GM18951 (cell line): ENCODE measurements around the gene TCFL5.

Experiments
- POLR2A ChIP-seq: IDR thresholded peaks from 4 replicates; pipeline ENCODE4 v1.6.1; 2011; ENCODE audit warnings: mild to moderate bottlenecking; ENCODE audit not compliant: insufficient read length, insufficient read depth; ENCODE audit errors: extremely low read depth
- in situ Hi-C: fragments of 300-500 bp; cut with MboI; formaldehyde crosslinking; loops from one replicate; pipeline ENCODE4 v1.12.0; 2022; ENCODE audit warnings: low sequenced_read_pairs, mixed read lengths, inconsistent platforms; ENCODE audit not compliant: unreplicated experiment

The TCFL5 gene

DNA sequence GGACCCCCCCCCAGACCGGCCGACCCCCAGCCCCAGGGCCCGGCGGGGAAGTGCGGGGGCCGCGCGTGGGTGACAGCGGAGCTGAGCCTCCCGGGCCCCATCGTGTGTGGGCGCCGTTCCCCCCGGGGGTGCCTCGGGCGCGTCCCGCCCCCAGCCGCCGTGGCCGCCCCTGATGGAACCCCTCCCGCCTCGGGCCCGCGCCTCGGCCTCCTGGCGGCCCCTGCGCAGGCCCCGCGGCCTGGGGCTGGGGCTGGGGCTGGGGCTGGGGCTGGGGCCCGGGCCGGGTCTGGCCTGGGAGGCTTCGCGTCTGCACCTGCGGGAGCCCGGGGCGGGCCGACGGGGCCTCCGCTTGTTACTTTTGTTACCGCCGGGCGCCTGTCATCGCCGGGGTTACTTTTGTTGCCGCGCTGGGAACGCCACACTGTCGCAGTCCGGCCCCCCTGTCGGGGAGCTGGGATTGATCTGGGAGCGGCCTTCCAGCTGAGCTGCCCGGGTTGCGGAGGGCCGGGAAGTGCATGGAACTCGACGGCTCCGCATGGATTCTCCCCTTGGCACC, 56.4 kb downstream of the TCFL5 start:
- in situ Hi-C loops = no loop called here
- TF ChIP-seq POLR2A = no peak

DNA sequence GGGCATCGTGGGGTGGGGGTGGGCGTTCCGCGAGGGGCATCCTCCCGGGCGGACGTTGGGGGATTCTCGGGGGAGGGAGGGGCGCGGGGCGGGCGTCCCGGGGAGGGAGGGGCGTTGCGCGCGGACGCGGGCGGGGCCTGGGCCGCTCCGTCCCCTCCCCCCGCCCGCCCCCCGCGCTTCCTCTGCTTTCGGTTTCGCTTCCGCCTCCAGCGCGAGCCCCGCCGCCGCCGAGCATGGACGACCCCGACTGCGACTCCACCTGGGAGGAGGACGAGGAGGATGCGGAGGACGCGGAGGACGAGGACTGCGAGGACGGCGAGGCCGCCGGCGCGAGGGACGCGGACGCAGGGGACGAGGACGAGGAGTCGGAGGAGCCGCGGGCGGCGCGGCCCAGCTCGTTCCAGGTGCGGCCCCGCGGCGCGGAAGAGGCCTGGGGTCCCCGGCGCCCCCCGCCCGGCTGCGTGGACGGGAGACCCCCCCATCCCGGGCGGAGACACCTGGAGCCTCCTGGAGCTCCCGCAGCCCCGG, 56.9 kb downstream of the TCFL5 start, which contains the start of gene OGFR:
OGFR (plus strand) TSS at position 209 of the 528 bp plus-strand sequence; CDS start at position 234, 25 bp downstream.
- in situ Hi-C loops = no loop called here
- TF ChIP-seq POLR2A = peak; percentile 84

DNA sequence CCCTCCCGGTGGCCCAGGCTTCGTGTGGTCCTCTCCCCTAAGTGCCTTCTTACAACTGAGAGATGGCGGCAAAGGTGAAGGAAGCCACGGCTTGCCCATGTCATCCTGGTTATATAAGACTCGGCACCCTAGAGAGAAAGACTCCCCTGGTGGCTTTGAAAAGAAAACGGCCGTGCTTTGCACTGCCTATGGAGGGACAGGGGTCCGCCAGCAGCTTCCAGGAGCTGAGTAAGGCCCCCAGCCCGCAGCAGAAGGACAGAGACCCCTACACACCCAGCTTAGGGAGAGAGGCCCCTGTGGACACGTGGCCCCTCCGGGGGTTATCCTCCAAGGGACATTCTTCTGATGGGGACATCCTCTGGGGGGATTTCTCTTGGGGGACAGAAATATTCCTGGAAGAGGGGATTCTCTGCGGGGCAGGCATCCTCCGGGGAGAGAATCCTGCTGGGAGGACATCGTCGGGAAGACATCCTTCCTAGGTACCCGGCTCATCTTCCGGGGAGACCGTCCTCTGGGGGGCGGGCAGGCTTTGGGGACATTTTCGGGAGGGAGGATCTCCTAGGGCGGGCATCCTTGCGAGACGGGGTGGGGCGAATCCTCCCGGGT, 57.5 kb downstream of the TCFL5 start:
- in situ Hi-C loops = no loop called here

DNA sequence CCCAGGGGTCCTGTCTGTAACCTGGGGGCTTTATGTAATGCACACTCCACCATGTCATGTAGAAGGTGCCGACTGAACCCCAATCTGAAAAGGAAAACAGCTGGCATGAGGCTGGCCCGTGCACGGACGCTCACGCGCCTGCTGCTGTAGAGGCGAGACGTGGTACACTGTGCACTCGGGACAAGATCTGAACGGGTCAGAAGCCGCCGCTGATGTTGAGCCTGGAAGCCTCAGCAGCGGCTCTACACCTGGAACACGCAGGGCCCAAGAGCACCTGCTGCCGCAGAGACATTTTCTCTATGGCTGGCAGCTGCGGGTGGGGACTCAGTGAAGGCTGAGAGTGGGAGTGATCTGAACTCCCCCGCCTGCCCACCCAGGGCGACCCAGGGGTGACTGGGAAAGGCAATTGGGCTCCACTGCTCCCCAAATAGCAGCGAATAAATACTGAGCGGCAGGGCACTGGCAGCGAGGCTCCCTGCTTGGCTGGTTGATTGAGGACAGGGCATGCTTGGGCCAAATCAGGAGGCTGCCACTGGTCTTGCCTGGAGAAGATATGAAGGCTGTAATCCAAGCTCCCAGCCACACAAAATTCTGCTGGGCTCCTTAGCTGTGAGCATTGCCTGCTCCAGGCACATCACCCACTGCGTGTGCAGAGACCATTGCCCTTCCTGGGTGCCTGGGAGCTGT, 59.5 kb downstream of the TCFL5 start:
- in situ Hi-C loops = no loop called here
- TF ChIP-seq POLR2A = no peak

More for the DNA sequence above, 57.5 kb downstream of the TCFL5 start:
- TF ChIP-seq POLR2A = no peak

GRCh38 chr20:62801284-62802010, 60.2 kb downstream of the TCFL5 start:
- TF ChIP-seq POLR2A = no peak
- in situ Hi-C loops = no loop called here

DNA sequence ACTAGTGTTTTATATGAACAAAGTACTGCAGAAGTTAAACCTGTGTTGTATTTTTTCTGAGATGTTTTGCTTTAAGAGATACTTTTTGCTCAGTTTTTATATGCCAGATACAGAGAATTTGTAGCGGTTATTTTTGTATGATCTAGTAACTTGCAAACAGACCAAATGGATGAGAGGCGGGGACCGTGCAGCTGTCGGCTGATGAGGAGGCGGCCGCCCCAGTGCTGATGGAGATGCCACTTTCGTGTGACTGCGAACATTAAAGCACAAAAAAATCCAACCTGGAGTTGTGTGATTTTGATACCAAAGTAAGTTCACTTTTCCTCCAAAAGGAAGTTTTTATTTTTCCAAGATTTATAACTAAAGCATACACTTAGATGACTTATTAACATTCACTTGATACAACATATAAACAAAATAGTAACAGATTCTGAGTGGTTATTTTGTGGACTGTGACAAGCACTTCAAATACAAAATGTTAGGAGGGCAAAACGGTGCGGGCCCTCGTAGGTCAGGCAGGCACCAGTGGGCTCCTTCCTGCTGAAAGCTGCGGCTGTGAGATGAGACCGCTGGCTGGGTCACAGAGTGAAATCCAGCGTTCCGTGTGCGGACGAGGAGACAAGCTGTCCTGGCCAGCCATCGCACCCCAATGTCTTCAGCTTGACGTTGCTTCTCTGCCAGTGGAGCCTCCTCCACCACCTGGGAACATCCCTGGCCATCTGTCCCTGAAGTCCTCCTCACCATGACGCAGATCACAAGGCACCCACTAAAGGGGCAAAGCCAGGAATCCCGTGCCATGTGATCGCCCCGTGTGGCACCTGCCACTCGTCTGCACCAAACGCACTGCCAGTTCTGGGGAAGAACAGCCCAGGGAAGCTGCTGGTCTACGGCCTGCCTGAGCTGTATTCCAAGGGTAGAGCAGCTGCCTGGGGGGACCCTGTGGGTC, 61.0 kb downstream of the TCFL5 start:
- in situ Hi-C loops = no loop called here
- no peak for TF ChIP-seq POLR2A

- in situ Hi-C loops = loop anchor here (25.0 kb wide), 1 partner anchor 138 kb away; no protein-coding TSS in a partner anchor
- TF ChIP-seq POLR2A = no peak
Observed at GRCh38 chr20:62799873-62800272, 61.7 kb downstream of the TCFL5 start.

- in situ Hi-C loops = loop anchor here (25.0 kb wide), 1 partner anchor 137 kb away; no protein-coding TSS in a partner anchor
- no peak for TF ChIP-seq POLR2A
Observed at GRCh38 chr20:62799459-62799858, 62.2 kb downstream of the TCFL5 start.

GRCh38 chr20:62799036-62799435, 62.6 kb downstream of the TCFL5 start:
- no peak for TF ChIP-seq POLR2A
- in situ Hi-C loops = loop anchor here (25.0 kb wide), 1 partner anchor 137 kb away; no protein-coding TSS in a partner anchor

GRCh38 chr20:62797671-62798532, 63.7 kb downstream of the TCFL5 start:
- TF ChIP-seq POLR2A = no peak
- in situ Hi-C loops = loop anchor here (25.0 kb wide), 1 partner anchor 136 kb away; no protein-coding TSS in a partner anchor
